MCF 10A (cell line): ENCODE results near the gene AMBRA1. TPM values are rescaled to one million over a fixed set of nuclear protein-coding genes. Genes with fewer than 3 reads are reported as not detected.

Experiments used
- BruUV-seq: library from RNA; stranded (reverse); fragments of 400-500 nt; replicated peaks from 2 replicates; lab custom pipeline; 2021; lab: Mats Ljungman, UMichigan
- CTCF ChIA-PET: fragments of 300-600 bp; sonication (Branson Sonifier 250); formaldehyde crosslinking; extraction: SDS; loops from one replicate; lab custom pipeline; 2021; ENCODE audit warnings: antibody characterized with exemption, inconsistent platforms; lab: Yijun Ruan, JAX
- POLR2A ChIA-PET: fragments of 300-600, 350-650 bp; sonication (Branson Sonifier 250); formaldehyde crosslinking; extraction: SDS; loops from one replicate; lab custom pipeline; 2020; ENCODE audit warnings: antibody characterized with exemption, inconsistent platforms; lab: Yijun Ruan, JAX
- DNase-seq: peaks from one replicate; pipeline ENCODE4 v3.0.0-alpha.2; 2018; ENCODE audit not compliant: unreplicated experiment
- H3K27ac Mint-ChIP-seq: one replicate; pipeline ENCODE4 v1.8.0; 2022; ENCODE audit warnings: mild to moderate bottlenecking, low read depth, mixed read lengths; ENCODE audit not compliant: unreplicated experiment
- H3K27me3 Mint-ChIP-seq: one replicate; pipeline ENCODE4 v1.8.0; 2022; ENCODE audit warnings: mixed read lengths; ENCODE audit not compliant: insufficient read depth, unreplicated experiment
- H3K36me3 Mint-ChIP-seq: one replicate; pipeline ENCODE4 v1.8.0; 2022; ENCODE audit warnings: mild to moderate bottlenecking, moderate library complexity, mixed read lengths; ENCODE audit not compliant: insufficient read depth, unreplicated experiment
- H3K4me1 Mint-ChIP-seq: one replicate; pipeline ENCODE4 v1.8.0; 2022; ENCODE audit warnings: mixed read lengths; ENCODE audit not compliant: insufficient read depth, unreplicated experiment
- H3K4me3 Mint-ChIP-seq: one replicate; pipeline ENCODE4 v1.8.0; 2022; ENCODE audit warnings: mild to moderate bottlenecking, moderate library complexity, mixed read lengths; ENCODE audit not compliant: unreplicated experiment
- H3K9me3 Mint-ChIP-seq: one replicate; pipeline ENCODE4 v1.8.0; 2022; ENCODE audit warnings: mixed read lengths; ENCODE audit not compliant: unreplicated experiment
- intact Hi-C: fragments of 100-400 bp; cut with micrococcal nuclease; formaldehyde crosslinking; loops from 2 replicates; pipeline ENCODE4 v1.14.1; 2022
- total RNA-seq: library from RNA; stranded (reverse); gene quantifications from 2 replicates; pipeline ENCODE4 v1.2.3, GENCODE V29; 2022
- TF ChIP-seq, protein P1 (sequence below): fragments of 200-600 bp; IDR thresholded peaks from one replicate; pipeline ENCODE4 v1.8.0; 2022; ENCODE audit warnings: antibody characterized with exemption, mild to moderate bottlenecking; ENCODE audit not compliant: unreplicated experiment

AMBRA1 gene
- total RNA-seq, 1 experiment from 2014 or later: 19.6 TPM

DNA sequence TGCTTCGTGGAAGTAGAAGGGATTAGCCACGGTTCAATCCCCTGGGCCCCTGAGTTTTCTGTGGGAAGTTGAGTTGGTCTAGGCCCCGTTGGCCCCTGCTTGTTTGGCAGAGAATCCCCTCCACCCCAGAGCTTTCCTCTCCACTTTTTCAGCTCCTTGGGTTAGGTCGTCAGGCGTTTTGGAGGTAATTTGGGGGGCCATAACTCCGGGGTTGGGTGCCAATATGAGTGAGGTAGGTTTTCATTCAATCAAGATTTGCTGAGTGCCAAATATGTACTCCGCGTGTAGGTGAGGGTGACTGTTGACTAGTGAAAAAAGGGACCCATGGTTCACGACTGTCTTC is 24.1 kb upstream of the AMBRA1 start:
- Mint-ChIP-seq H3K9me3 (no peaks in the 10 kb centered on the region), H3K4me3 (peak overlapping the region; percentile 82), H3K36me3 (peaks cover 32% of the 10 kb centered on the region), H3K27ac (peak overlapping the region; percentile 99), H3K27me3 (no peaks in the 10 kb centered on the region), H3K4me1 (peaks cover 19% of the 10 kb centered on the region)
- no TSS peak for BruUV-seq
- intact Hi-C loops: loop anchor here (1.0 to 5.0 kb wide), 4 partner anchors 57 to 229 kb away; no protein-coding TSS in a partner anchor
- TF ChIP-seq, protein P1, sequence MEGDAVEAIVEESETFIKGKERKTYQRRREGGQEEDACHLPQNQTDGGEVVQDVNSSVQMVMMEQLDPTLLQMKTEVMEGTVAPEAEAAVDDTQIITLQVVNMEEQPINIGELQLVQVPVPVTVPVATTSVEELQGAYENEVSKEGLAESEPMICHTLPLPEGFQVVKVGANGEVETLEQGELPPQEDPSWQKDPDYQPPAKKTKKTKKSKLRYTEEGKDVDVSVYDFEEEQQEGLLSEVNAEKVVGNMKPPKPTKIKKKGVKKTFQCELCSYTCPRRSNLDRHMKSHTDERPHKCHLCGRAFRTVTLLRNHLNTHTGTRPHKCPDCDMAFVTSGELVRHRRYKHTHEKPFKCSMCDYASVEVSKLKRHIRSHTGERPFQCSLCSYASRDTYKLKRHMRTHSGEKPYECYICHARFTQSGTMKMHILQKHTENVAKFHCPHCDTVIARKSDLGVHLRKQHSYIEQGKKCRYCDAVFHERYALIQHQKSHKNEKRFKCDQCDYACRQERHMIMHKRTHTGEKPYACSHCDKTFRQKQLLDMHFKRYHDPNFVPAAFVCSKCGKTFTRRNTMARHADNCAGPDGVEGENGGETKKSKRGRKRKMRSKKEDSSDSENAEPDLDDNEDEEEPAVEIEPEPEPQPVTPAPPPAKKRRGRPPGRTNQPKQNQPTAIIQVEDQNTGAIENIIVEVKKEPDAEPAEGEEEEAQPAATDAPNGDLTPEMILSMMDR: no peak
- CTCF ChIA-PET: interaction anchor here (0.6 to 2.9 kb wide), 27 partner anchors 10 to 234 kb away, joined by 3 to 21 read pairs (median 4); partner anchors contain the start of gene CHRM4
- no peak for DNase-seq
- POLR2A ChIA-PET: interaction anchor here (0.6 to 5.6 kb wide), 21 partner anchors 9 to 604 kb away, joined by 3 to 108 read pairs (median 6); partner anchors contain the start of genes AMBRA1, ARHGAP1 and ZNF408

DNA sequence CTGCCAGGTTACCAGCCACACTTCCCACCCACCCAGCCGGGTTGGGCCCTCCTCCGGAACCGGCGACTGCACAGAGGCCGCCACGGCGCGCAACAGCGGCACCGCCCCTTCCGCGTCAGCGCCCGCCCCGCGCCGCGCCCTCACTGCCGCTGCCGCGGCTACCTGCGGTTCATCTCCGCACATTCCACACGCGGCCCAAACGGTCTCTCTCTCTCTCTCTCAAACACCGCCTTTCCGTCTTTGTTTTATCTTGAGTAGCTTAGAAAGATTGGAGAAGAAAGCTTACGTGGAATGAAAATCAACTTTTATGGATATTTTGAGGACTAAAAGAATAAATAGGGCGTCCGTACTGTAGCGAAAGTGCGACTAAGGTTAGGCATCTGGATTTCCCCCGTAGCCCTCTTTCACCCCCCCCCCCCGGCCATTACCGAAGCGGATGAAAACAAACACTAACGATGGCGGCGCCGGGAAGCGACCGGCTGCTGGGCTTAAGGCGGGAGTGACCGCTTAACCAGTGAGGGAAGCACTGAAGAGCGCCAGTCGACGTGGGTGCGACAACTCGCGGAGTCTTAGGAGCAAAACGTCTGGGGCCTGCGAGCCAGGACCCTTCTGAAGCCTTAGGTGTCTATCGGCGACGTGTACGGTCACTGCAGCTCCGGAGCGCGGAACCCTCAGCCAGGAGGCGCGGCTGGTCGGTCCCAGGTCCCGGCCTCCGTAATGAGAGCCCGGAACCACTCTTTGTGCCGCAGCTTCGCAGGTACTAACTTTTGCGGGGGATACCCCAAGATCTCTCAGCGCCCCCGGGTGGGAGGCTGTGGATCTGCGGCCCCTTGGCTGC is 23.5 kb upstream of the AMBRA1 start, which contains the start of the genes ATG13 and HARBI1:
TSS of gene ATG13 (plus strand) at position 420 of the 838 bp plus-strand sequence. CDS start 26,739 bp downstream, outside the sequence.
TSS of gene HARBI1 (minus strand) at position 94 of the 838 bp plus-strand sequence. CDS start 990 bp downstream, outside the sequence.
- TF ChIP-seq, protein P1: peak; percentile 85
- intact Hi-C loops: loop anchor here (1.0 to 5.0 kb wide), 4 partner anchors 57 to 228 kb away; no protein-coding TSS in a partner anchor
- no peaks in the 10 kb centered on the region for H3K9me3 Mint-ChIP-seq
- H3K4me3 Mint-ChIP-seq: peak within 1 kb of the TSS; percentile 82
- H3K36me3 Mint-ChIP-seq: peaks cover 27% of the 10 kb centered on the region
- POLR2A ChIA-PET: interaction anchor here (0.6 to 5.6 kb wide), 23 partner anchors 10 to 605 kb away, joined by 3 to 108 read pairs (median 7); partner anchors contain the start of genes AMBRA1, ARHGAP1 and ZNF408
- CTCF ChIA-PET: interaction anchor here (0.6 to 2.9 kb wide), 25 partner anchors 11 to 914 kb away, joined by 3 to 21 read pairs (median 4); partner anchors contain the start of gene CHRM4
- peak within 1 kb of the TSS; percentile 99 for H3K27ac Mint-ChIP-seq
- DNase-seq: peak; percentile 82
- H3K27me3 Mint-ChIP-seq: no peaks in the 10 kb centered on the region
- peaks cover 19% of the 10 kb centered on the region for H3K4me1 Mint-ChIP-seq
- TSS peak; percentile 71 for BruUV-seq

DNA sequence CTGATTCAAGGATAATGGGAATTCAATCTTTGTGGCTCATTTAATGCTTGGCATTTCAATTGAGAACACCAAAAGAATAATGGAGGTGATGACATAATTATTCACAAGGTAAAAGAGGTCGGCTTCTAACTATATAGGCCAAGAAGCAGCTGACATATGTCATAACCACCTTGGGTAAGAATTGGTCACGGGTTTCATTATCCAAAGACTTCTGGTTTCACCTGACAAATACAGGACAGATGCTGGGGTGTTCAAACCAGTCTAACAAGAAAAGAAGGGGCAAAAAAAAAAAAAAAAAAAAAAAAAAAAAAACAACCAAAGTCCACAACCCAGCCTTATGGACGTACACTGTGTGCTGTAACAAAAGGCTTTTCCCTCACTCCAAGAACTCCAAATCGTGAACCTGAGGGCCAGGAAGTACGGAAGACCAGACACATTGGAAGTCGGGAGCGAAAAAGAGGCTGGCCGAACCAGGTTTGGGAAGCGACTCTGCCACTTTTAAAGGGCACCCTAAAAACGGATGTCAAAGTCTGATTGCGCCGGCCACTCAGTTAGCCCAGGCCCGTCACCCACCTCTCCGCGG is 22.8 kb upstream of the AMBRA1 start:
- H3K9me3 Mint-ChIP-seq: no peaks in the 10 kb centered on the region
- BruUV-seq: TSS peak; percentile 83
- DNase-seq: peak; percentile 30
- peak overlapping the region; percentile 99 for H3K27ac Mint-ChIP-seq
- H3K4me1 Mint-ChIP-seq: peaks cover 17% of the 10 kb centered on the region
- POLR2A ChIA-PET: interaction anchor here (1.0 to 5.6 kb wide), 12 partner anchors 9 to 84 kb away, joined by 6 to 108 read pairs (median 12); partner anchors contain the start of genes AMBRA1, ARHGAP1 and ZNF408
- intact Hi-C loops: loop anchor here (1.0 to 5.0 kb wide), 4 partner anchors 56 to 227 kb away; no protein-coding TSS in a partner anchor
- CTCF ChIA-PET: interaction anchor here (0.6 to 2.9 kb wide), 10 partner anchors 10 to 259 kb away, joined by 3 to 21 read pairs (median 4); no protein-coding TSS in a partner anchor
- TF ChIP-seq, protein P1: no peak
- H3K27me3 Mint-ChIP-seq: no peaks in the 10 kb centered on the region
- H3K36me3 Mint-ChIP-seq: peaks cover 21% of the 10 kb centered on the region
- H3K4me3 Mint-ChIP-seq: peak overlapping the region; percentile 82
